SIG-M5 (cell line): ENCODE results near the gene HMGCS2.

ENCODE experiments used
- DNase-seq: peaks from one replicate; lab custom pipeline; 2025; lab: John Stamatoyannopoulos, UW

Gene HMGCS2

GRCh38 chr1:119768778-119769177 is at the start of gene HMGCS2:
Gene HMGCS2, minus strand, starts transcription at chr1:119768905. Its CDS starts 61 bp downstream, at chr1:119768844.
- no peak for DNase-seq

GRCh38 chr1:119818181-119818580 is 49.5 kb upstream of the HMGCS2 start:
- no peak for DNase-seq

- DNase-seq = no peak
Measured at GRCh38 chr1:119816407-119816806, 47.7 kb upstream of the HMGCS2 start.

- no peak for DNase-seq
Measured at GRCh38 chr1:119815928-119816327, 47.2 kb upstream of the HMGCS2 start.

- no peak for DNase-seq
Measured at GRCh38 chr1:119815361-119815760, 46.7 kb upstream of the HMGCS2 start.

- no peak for DNase-seq
Measured at GRCh38 chr1:119814288-119814687, 45.6 kb upstream of the HMGCS2 start.

- no peak for DNase-seq
Measured at GRCh38 chr1:119811985-119812557, 43.4 kb upstream of the HMGCS2 start.

- no peak for DNase-seq
Measured at GRCh38 chr1:119811387-119811786, 42.7 kb upstream of the HMGCS2 start, which contains the start of gene REG4. Gene REG4, minus strand, starts transcription at chr1:119811460. Its CDS starts 2,691 bp downstream, at chr1:119808769.

GRCh38 chr1:119808972-119809550 is 40.4 kb upstream of the HMGCS2 start:
- DNase-seq = peak; percentile 1

- no peak for DNase-seq
Measured at GRCh38 chr1:119808491-119808890, 39.8 kb upstream of the HMGCS2 start.

- DNase-seq = no peak
Measured at GRCh38 chr1:119806489-119806888, 37.8 kb upstream of the HMGCS2 start.

- no peak for DNase-seq
Measured at GRCh38 chr1:119805746-119806145, 37.0 kb upstream of the HMGCS2 start.

- no peak for DNase-seq
Measured at GRCh38 chr1:119805247-119805646, 36.5 kb upstream of the HMGCS2 start.

- DNase-seq = no peak
Measured at GRCh38 chr1:119799599-119800177, 31.0 kb upstream of the HMGCS2 start.

GRCh38 chr1:119799003-119799402 is 30.3 kb upstream of the HMGCS2 start:
- no peak for DNase-seq

GRCh38 chr1:119797606-119798005 is 28.9 kb upstream of the HMGCS2 start:
- no peak for DNase-seq

- no peak for DNase-seq
Measured at GRCh38 chr1:119797162-119797561, 28.5 kb upstream of the HMGCS2 start.

GRCh38 chr1:119795261-119796200 is 26.8 kb upstream of the HMGCS2 start:
- DNase-seq = no peak

- DNase-seq = no peak
Measured at GRCh38 chr1:119794876-119795240, 26.2 kb upstream of the HMGCS2 start.

- DNase-seq = no peak
Measured at GRCh38 chr1:119794230-119794875, 25.6 kb upstream of the HMGCS2 start.

GRCh38 chr1:119791377-119791776 is 22.7 kb upstream of the HMGCS2 start:
- DNase-seq = no peak
